Skin of body (tissue), 2 donors: ENCODE data around the gene EFCAB8. TPM values are rescaled to one million over a fixed set of nuclear protein-coding genes. Genes with fewer than 3 reads are reported as not detected.

ENCODE experiments used
- DNase-seq: peaks from one replicate; lab custom pipeline; 2025; lab: John Stamatoyannopoulos, UW
- total RNA-seq: library from RNA; depleted of rRNA; stranded (reverse); fragments of >200 nt; gene quantifications from one replicate; pipeline ENCODE4 v1.2.3, GENCODE V29; 2014

Gene EFCAB8
- total RNA-seq, 1 donor from 2014 or later: not detected

DNA sequence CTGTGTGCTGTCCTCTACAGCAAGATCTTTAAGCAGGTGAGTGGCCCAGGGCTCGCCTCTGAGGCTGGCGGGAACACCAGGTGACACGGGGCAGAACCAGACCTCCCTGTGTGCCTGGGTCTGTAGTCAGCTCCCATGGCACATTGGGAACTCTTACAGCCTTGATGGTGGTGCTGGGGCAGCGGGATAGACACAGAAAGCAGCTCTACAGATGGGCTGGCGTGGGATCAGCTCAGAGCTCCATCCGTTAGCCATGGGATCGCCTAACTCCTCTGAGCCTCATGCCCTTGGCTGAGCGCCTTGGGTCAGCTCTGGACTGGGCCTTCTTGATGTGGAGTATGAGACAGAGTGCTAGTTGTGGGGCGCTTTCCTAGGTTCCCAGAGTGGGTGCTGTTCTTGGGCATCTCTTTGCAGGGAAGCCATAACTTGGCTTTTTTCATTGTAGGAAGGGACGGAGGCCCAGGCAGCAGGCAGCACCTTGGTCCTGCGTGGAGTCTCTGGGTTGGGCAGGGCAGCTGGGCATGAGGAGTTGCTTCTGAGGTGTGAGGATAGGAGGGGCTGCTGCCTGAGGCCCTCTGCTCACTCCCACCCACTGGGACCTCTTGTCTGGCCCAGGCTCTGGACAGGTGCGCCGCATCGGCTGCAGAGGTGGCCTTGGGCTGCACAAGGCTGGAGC lies 51.3 kb downstream of the EFCAB8 start:
- DNase-seq: no peak

DNA sequence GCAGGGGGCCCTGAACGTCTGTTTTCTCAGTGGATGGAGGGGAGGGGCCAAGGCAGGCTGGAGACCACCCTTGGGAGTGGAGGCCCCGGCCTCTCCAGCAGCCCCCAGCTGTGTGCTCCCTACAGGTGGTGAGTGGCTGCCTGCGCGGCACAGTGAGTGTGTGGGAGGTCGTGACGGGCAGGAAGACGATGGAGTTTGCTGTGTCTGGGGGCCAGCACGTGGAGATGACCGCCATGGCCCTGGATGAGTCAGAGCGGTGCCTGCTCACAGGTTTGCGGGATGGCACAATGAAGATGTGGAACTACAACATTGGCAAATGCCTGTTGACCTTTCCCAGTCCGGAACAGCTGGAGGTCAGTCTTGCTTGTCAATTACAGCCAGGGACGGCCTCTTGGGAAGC lies 52.6 kb downstream of the EFCAB8 start:
- no peak for DNase-seq

DNA sequence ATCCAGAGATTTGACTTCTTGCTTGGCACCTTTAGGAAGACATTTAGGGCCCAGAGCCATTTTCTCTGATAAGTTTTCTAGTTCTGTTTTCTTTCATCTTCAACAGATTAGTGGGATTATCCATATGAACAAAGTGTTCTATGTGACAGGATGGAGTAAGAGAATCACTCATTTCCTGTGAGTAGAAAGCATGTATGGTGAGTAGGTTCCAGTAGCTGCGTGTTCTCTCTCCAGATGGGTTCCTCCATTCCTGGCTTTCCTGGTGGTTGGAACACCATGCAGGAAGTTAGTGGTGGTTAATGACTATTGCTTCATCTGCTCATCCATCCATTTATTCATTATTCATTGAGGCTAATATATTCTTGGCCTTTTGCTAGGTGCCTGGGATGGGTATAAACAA lies 54.0 kb downstream of the EFCAB8 start:
- DNase-seq: no peak

DNA sequence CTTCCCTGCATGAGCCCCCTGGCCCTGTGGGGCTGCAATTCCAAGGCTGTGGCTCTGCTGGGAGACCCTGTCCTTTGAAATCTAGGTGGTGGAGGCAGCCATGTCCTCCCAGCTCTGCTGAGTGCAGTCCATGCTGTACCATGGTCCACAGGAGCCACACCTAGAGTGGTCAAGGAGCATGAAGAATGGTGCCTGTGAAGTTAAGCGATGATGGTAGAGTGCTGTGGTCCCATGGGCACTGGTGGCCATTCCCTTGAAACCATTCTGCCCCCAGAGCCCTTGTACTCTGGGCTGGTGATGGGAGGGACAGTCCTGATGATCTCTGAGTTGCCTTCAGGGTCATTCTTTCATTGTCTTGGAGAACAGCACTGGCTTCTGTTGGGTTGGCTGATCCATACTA lies 55.3 kb downstream of the EFCAB8 start:
- DNase-seq: no peak

DNA sequence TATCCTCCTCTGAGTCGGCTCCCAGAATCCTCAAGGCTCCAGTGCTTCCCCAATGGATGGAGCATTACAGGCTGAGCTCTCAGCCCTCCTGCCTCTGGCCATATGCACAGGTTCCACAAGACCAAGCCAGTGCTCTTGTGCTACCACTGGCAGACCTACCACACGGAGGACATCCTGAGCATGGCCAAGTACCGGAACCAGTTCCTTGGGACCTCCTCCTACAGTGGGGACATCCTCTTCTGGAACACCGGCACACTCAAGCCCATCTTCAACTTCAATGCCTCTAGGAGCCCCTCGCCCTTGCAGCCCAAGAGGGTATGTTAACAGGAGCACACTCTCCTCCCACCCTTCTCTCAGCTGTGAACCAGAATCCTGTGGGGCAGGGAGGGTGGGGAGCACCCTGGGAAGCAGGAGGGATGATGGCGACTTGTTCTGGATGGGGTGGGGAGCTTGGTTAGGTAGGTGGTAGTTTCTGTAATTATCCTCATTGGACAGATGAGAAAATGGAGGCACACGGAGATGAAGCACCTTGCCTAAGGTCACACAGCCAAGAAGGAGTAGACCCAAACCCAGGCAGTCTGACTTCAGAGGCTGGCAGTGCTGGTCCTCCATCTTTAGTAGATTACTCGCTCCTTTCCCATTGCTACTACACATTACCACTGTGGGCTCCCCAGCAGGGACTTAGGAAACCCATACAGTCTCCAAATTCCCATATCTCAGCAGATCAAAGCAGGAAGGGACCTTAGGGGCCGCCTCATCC lies 58.6 kb downstream of the EFCAB8 start:
- no peak for DNase-seq

- no peak for DNase-seq
These were observed 59.6 kb downstream of the EFCAB8 start for GRCh38 chr20:32918296-32918695.

GRCh38 chr20:32918751-32919150 lies 60.0 kb downstream of the EFCAB8 start:
- no peak for DNase-seq

DNA sequence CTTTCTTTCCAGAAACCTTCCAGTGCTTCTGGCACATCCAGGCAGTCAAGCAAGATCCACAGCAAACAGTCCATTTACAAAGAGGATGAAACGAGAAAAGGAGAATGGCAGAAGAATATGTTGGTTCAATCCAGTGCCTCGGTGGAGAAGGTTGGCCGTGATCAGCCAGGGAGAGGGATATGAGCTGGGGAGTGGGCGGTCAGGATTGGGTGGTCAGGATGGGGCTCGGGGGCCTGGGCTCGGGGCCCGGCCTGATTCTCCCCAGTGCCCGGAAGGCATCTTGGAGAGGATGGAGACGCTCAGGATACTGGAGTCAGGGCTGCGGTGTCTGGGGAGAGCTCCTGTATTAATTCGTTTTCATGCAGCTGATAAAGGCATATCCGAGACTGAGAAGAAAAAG lies 61.3 kb downstream of the EFCAB8 start:
- DNase-seq: no peak

DNA sequence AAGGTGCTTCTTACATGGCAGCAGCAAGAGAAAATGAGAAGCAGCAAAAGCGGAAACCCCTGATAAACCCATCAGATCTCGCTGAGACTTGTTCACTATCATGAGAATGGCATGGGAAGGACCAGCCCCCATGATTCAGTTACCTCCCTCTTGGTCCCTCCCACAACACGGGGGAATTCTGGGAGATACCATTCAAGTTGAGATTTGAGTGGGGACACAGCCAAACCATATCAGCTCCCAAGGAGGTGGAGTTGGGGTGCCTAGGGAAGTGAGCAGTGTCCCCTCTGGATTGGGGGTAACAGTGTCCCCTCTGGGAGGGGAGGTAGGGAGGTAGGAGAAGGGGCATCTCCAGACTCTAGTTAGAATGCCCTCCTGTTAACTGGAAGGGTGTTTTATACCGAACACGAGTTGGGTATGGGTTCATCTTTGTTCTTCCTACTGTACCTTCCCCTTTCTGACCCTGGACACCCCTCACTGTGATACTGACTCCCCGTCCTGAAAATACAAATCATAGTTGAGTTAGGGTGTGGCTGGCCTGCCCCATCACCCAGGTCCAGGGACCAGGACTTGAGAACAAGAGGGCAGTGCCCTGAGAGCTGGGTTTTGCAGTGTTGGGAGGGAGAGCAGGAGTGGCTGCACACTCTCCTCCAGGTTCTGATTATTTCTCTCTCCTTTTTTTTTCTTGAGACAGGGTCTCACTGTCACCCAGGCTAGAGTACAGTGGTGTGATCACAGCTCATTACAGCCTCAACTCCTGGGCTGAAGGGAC lies 62.0 kb downstream of the EFCAB8 start:
- no peak for DNase-seq

GRCh38 chr20:32922466-32922865 lies 63.7 kb downstream of the EFCAB8 start:
- DNase-seq: no peak

- DNase-seq: no peak
These were observed 66.1 kb downstream of the EFCAB8 start for GRCh38 chr20:32924781-32925180.

DNA sequence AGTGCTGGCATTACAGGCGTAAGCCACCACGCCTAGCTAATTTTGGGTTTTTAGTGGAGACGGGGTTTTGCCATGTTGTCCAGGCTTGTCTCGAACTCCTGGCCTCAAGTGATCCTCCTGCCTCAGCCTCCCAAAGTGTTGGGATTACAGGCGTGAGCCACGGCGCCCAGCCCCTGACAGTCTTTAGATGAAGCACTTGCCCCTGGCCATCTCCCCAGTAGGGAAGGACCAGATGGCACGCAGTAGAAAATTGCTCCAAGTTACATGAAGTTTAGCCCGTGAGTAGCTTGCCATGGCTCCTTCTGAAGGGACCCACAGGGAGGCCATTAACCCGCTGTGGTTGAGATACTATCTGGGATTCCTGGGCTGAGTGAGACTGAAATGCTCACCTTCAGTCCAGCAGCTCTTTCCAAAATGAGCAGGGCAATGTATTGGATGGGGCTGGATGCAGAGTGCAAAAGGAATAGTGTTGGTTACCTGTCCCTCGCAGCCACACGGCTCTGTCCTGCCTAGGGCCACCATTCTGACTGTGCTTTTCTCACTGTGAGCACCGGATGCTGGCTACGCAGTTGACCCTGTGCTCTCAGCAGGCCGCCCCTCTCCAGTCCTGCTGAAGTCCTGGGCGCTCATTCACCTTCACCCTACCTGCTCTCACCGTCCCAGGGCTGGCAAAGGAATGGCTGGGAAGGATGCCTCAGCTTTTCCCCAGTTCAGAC lies 66.9 kb downstream of the EFCAB8 start:
- no peak for DNase-seq

DNA sequence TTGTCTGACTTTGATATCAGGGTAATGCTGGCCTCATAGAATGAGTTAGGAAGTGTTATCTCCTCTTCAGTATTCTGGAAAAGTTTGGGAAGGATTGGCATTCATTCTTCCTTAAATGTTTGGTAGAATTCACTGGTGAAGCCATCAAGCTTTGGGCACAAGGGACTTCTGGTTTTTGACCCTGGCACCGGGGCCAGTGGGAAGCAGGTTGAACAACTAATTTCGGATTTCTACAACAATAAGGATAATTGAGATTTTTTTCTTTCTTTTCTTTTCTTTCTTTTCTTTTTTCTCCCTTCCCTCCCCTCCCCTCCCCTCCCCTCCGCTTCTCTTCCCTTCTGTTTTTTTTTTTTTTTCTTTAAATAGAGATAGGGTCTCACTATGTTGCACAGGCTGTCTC lies 70.4 kb downstream of the EFCAB8 start:
- DNase-seq: no peak

DNA sequence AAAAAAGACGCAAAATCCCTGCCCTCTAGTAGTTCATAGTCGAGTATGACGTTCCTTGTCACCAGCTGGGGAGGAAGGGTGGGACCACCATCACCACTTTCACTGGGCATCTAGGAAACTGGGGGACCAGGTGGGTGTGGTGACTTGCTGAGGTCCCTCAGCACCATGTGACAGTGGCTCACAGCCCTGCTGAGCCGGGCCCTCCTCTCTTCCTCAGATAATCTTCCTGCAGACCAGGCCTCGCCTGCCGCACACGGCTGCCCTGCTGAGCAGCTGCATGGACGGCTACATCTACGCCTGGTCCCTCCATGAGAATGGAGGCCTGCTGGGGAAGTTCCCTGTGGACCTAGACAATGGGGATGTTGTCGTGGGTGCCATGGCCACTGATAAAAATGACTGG lies 71.5 kb downstream of the EFCAB8 start:
- DNase-seq: no peak

- no peak for DNase-seq
These were observed 72.0 kb downstream of the EFCAB8 start for GRCh38 chr20:32930701-32931100.

- no peak for DNase-seq
These were observed 75.9 kb downstream of the EFCAB8 start for GRCh38 chr20:32934580-32934979.

- DNase-seq: no peak
These were observed 82.6 kb downstream of the EFCAB8 start for GRCh38 chr20:32941155-32941885.

GRCh38 chr20:32943490-32944052 lies 84.8 kb downstream of the EFCAB8 start:
- DNase-seq: no peak

- DNase-seq: no peak
These were observed 87.0 kb downstream of the EFCAB8 start for GRCh38 chr20:32945710-32946221.

- DNase-seq: no peak
These were observed 87.9 kb downstream of the EFCAB8 start for GRCh38 chr20:32946629-32947028.
